ENCODE results near the gene CNTNAP3. TPM values are rescaled to one million over a fixed set of nuclear protein-coding genes. Genes with fewer than 3 reads are reported as not detected.
"Not testable (repeated sequence)": the region's sequence is repeated elsewhere in the genome, so short reads cannot be mapped to it uniquely, and the experiment has no call there.

The CNTNAP3 gene
- total and polyA plus RNA-seq, 7 experiments from 2014 or later = not detected

GRCh38 chr9:39039148-39039547 lies 248.8 kb downstream of the CNTNAP3 start:
- intact Hi-C loops (cut with micrococcal nuclease); POLR2A ChIA-PET; ATAC-seq; H3K36me3 ChIP-seq (ENCODE audit: control insufficient read depth in 2 of 3, insufficient read depth in 3 of 3, low read length in 3 of 3); H3K4me1 ChIP-seq (ENCODE audit: control insufficient read depth in 2 of 2, insufficient read depth in 2 of 2, low read length in 2 of 2); H3K4me3 ChIP-seq (ENCODE audit: low read length); DNase-seq; H3K27me3 ChIP-seq (ENCODE audit: control insufficient read depth in 2 of 2, insufficient read depth in 2 of 2, low read length in 2 of 2); H3K27ac ChIP-seq (ENCODE audit: low read depth, low read length); H3K27ac Mint-ChIP-seq; H3K9me3 Mint-ChIP-seq; H3K9me3 ChIP-seq (ENCODE audit: control insufficient read depth in 2 of 3, low read length in 3 of 3); H3K36me3 Mint-ChIP-seq; H3K4me3 Mint-ChIP-seq; H3K4me1 Mint-ChIP-seq; CTCF ChIA-PET: not testable (repeated sequence)
- peaks cover 0 to 23% (median 2%) of the 10 kb centered on the region in 5 donors for H3K27me3 Mint-ChIP-seq

GRCh38 chr9:39038221-39038620 lies 249.7 kb downstream of the CNTNAP3 start:
- intact Hi-C loops (cut with micrococcal nuclease) = not testable (repeated sequence)

GRCh38 chr9:39033849-39034248 lies 254.1 kb downstream of the CNTNAP3 start:
- H3K27me3 ChIP-seq (ENCODE audit: control insufficient read depth in 2 of 2, insufficient read depth in 2 of 2, low read length in 2 of 2); H3K36me3 Mint-ChIP-seq; H3K4me3 ChIP-seq (ENCODE audit: low read length); H3K27ac Mint-ChIP-seq; H3K27me3 Mint-ChIP-seq; POLR2A ChIA-PET; CTCF ChIA-PET; H3K9me3 Mint-ChIP-seq; H3K9me3 ChIP-seq (ENCODE audit: control insufficient read depth in 2 of 3, low read length in 3 of 3); DNase-seq; H3K4me1 ChIP-seq (ENCODE audit: control insufficient read depth in 2 of 2, insufficient read depth in 2 of 2, low read length in 2 of 2); H3K27ac ChIP-seq (ENCODE audit: low read depth, low read length); H3K4me3 Mint-ChIP-seq; H3K4me1 Mint-ChIP-seq; ATAC-seq; H3K36me3 ChIP-seq (ENCODE audit: control insufficient read depth in 2 of 3, insufficient read depth in 3 of 3, low read length in 3 of 3); intact Hi-C loops (cut with micrococcal nuclease): not testable (repeated sequence)

More at GRCh38 chr9:39038221-39038620, 249.7 kb downstream of the CNTNAP3 start:
- H3K27ac Mint-ChIP-seq; DNase-seq; H3K4me1 Mint-ChIP-seq; H3K4me1 ChIP-seq (ENCODE audit: control insufficient read depth in 2 of 2, insufficient read depth in 2 of 2, low read length in 2 of 2); H3K4me3 ChIP-seq (ENCODE audit: low read length); CTCF ChIA-PET; H3K9me3 Mint-ChIP-seq; H3K4me3 Mint-ChIP-seq; H3K9me3 ChIP-seq (ENCODE audit: control insufficient read depth in 2 of 3, low read length in 3 of 3); POLR2A ChIA-PET; H3K27me3 ChIP-seq (ENCODE audit: control insufficient read depth in 2 of 2, insufficient read depth in 2 of 2, low read length in 2 of 2); H3K36me3 ChIP-seq (ENCODE audit: control insufficient read depth in 2 of 3, insufficient read depth in 3 of 3, low read length in 3 of 3); H3K27ac ChIP-seq (ENCODE audit: low read depth, low read length); H3K36me3 Mint-ChIP-seq: not testable (repeated sequence)
- H3K27me3 Mint-ChIP-seq = peaks cover 0 to 23% (median 0%) of the 10 kb centered on the region in 5 donors
- ATAC-seq = peak; percentile 37

GRCh38 chr9:39030204-39031019 lies 257.6 kb downstream of the CNTNAP3 start:
- POLR2A ChIA-PET, H3K27ac Mint-ChIP-seq, CTCF ChIA-PET: not testable (repeated sequence)

GRCh38 chr9:39028855-39029254 lies 259.1 kb downstream of the CNTNAP3 start:
- H3K9me3 ChIP-seq (ENCODE audit: control insufficient read depth in 2 of 3, low read length in 3 of 3); H3K4me3 ChIP-seq (ENCODE audit: low read length); DNase-seq; H3K4me3 Mint-ChIP-seq; intact Hi-C loops (cut with micrococcal nuclease); H3K27me3 Mint-ChIP-seq; H3K4me1 ChIP-seq (ENCODE audit: control insufficient read depth in 2 of 2, insufficient read depth in 2 of 2, low read length in 2 of 2); H3K27me3 ChIP-seq (ENCODE audit: control insufficient read depth in 2 of 2, insufficient read depth in 2 of 2, low read length in 2 of 2); CTCF ChIA-PET; H3K27ac ChIP-seq (ENCODE audit: low read depth, low read length); H3K36me3 Mint-ChIP-seq; H3K27ac Mint-ChIP-seq; ATAC-seq; POLR2A ChIA-PET; H3K4me1 Mint-ChIP-seq; H3K36me3 ChIP-seq (ENCODE audit: control insufficient read depth in 2 of 3, insufficient read depth in 3 of 3, low read length in 3 of 3); H3K9me3 Mint-ChIP-seq: not testable (repeated sequence)

More at GRCh38 chr9:39030204-39031019, 257.6 kb downstream of the CNTNAP3 start:
- H3K4me3 Mint-ChIP-seq; H3K4me1 Mint-ChIP-seq; ATAC-seq; H3K36me3 Mint-ChIP-seq; H3K27me3 ChIP-seq (ENCODE audit: control insufficient read depth in 2 of 2, insufficient read depth in 2 of 2, low read length in 2 of 2); H3K27me3 Mint-ChIP-seq; H3K4me3 ChIP-seq (ENCODE audit: low read length); H3K36me3 ChIP-seq (ENCODE audit: control insufficient read depth in 2 of 3, insufficient read depth in 3 of 3, low read length in 3 of 3); H3K27ac ChIP-seq (ENCODE audit: low read depth, low read length); H3K4me1 ChIP-seq (ENCODE audit: control insufficient read depth in 2 of 2, insufficient read depth in 2 of 2, low read length in 2 of 2); intact Hi-C loops (cut with micrococcal nuclease); H3K9me3 Mint-ChIP-seq; H3K9me3 ChIP-seq (ENCODE audit: control insufficient read depth in 2 of 3, low read length in 3 of 3); DNase-seq: not testable (repeated sequence)

- H3K27me3 ChIP-seq (ENCODE audit: control insufficient read depth in 2 of 2, insufficient read depth in 2 of 2, low read length in 2 of 2); ATAC-seq; DNase-seq; CTCF ChIA-PET; H3K9me3 ChIP-seq (ENCODE audit: control insufficient read depth in 2 of 3, low read length in 3 of 3); H3K4me1 ChIP-seq (ENCODE audit: control insufficient read depth in 2 of 2, insufficient read depth in 2 of 2, low read length in 2 of 2); intact Hi-C loops (cut with micrococcal nuclease); H3K27me3 Mint-ChIP-seq; H3K27ac Mint-ChIP-seq; H3K4me1 Mint-ChIP-seq; H3K4me3 ChIP-seq (ENCODE audit: low read length); H3K9me3 Mint-ChIP-seq; H3K36me3 ChIP-seq (ENCODE audit: control insufficient read depth in 2 of 3, insufficient read depth in 3 of 3, low read length in 3 of 3); POLR2A ChIA-PET; H3K27ac ChIP-seq (ENCODE audit: low read depth, low read length); H3K4me3 Mint-ChIP-seq; H3K36me3 Mint-ChIP-seq: not testable (repeated sequence)
Measured at GRCh38 chr9:39028168-39028567, 259.8 kb downstream of the CNTNAP3 start.

GRCh38 chr9:39025911-39026588 lies 261.9 kb downstream of the CNTNAP3 start:
- H3K27ac Mint-ChIP-seq; H3K27me3 Mint-ChIP-seq; H3K36me3 Mint-ChIP-seq; H3K36me3 ChIP-seq (ENCODE audit: control insufficient read depth in 2 of 3, insufficient read depth in 3 of 3, low read length in 3 of 3); CTCF ChIA-PET; H3K4me3 ChIP-seq (ENCODE audit: low read length); POLR2A ChIA-PET; H3K27me3 ChIP-seq (ENCODE audit: control insufficient read depth in 2 of 2, insufficient read depth in 2 of 2, low read length in 2 of 2); H3K27ac ChIP-seq (ENCODE audit: low read depth, low read length); H3K4me3 Mint-ChIP-seq; ATAC-seq; H3K9me3 Mint-ChIP-seq; H3K4me1 Mint-ChIP-seq; intact Hi-C loops (cut with micrococcal nuclease); H3K4me1 ChIP-seq (ENCODE audit: control insufficient read depth in 2 of 2, insufficient read depth in 2 of 2, low read length in 2 of 2); DNase-seq; H3K9me3 ChIP-seq (ENCODE audit: control insufficient read depth in 2 of 3, low read length in 3 of 3): not testable (repeated sequence)
